ENCODE measurements around the gene JAG1.

JAG1 gene

GRCh38 chr20:10696650-10697049, 22.9 kb upstream of the JAG1 start:
- no peak for DNase-seq

GRCh38 chr20:10689385-10689784, 15.6 kb upstream of the JAG1 start:
- DNase-seq: no peak

DNA sequence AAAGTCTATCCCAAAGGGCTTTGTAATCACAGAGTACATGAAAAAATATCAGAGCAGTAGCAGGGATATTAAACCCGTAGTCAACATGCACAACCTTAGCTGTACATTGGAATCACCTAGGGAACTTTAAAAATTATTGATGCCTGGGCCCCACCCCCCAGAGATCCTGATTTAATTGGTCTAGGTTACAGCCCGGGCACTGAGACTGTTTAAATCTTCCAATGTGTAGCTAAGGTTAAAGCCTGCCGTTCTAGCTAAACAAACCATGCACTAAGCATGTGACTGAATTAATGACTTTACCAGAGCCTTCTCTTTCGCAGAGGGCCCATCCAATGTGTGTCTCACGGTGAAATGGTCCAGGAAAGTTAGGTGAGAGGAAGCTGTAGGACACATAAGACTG, 14.1 kb upstream of the JAG1 start:
- DNase-seq: no peak

DNA sequence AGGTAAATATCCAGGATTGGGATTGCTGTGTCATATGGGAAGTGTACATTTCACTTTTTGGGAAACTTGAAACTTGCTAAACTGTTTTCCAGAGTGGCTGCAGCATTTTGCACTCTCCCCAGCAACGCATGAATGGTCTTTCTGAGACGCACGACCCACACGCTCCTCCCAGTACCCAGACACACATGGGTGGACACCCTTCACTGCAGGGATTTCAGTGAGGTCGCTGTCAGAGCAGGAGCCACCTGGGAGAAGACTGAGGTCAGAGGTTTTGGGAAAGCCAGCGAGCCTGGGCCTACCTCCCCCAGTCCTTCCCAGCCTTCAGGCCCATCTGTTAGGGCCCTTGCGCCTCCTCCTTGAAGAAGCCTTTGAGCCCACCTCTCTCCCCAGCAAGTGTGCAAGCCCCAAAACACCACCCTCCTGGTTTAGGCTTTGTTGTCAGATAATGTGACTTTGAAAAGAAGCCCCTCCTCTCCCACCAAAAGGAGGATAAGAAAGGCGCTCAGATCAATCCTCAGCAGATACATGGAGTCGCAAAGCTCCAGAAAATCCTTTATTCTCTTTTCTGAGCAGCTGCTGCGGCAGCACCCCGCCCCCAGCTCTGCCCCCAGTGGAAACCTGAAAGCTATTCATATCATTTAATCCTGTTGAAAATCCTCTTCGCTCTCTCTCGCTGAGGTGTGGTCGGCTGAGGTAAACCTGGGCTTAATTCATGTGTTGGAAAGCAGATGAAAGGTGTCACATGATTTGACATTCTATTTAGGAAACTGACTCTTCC, 12.7 kb upstream of the JAG1 start:
- no peak for DNase-seq

- no peak for DNase-seq
These were observed 9.7 kb upstream of the JAG1 start for GRCh38 chr20:10683537-10683936.

- no peak for DNase-seq
These were observed 9.1 kb upstream of the JAG1 start for GRCh38 chr20:10682939-10683338.

GRCh38 chr20:10681494-10681893, 7.7 kb upstream of the JAG1 start:
- DNase-seq: no peak

GRCh38 chr20:10680571-10680970, 6.8 kb upstream of the JAG1 start:
- no peak for DNase-seq

DNA sequence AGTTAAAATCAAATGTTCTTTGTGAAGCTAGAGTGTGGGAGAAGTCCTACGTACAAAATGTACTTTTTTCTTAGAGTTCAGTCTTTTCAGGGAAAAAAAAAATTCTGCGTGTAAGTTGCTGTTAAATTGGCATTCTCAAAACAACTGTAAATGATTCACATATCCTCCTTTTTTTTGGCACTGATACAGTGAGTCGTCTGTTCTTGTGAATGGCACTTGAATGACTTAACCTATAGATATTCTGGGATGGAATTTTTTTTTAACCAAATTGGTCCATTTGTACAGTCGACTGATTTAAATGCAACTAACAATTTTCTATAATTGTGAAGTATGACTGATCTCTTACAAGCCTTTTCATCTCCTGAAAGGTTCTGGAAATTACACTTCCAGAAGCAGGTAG, 5.5 kb upstream of the JAG1 start:
- no peak for DNase-seq

GRCh38 chr20:10676518-10676917, 2.7 kb upstream of the JAG1 start:
- DNase-seq: no peak

DNA sequence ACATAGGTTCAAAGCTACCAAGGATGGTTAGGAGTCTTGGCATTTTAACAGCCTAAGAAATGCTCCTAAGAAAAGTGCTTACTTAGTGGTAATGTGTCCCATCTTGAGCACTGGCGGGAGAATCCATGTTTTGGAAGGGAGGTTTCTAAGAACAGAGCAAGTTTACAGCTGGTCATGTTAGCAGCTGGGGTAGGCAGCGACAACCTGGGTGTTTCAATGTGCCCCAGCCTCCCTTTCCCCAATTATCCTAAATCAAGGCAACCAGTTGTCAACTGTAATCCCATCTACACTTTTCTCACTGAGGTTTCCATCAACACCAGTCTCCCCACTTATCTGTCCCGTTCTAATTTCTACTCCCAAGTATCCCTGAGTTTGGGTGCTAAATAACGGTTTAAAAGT, 1.6 kb upstream of the JAG1 start:
- no peak for DNase-seq

- no peak for DNase-seq
These were observed 1.1 kb upstream of the JAG1 start for GRCh38 chr20:10674684-10675449.

DNA sequence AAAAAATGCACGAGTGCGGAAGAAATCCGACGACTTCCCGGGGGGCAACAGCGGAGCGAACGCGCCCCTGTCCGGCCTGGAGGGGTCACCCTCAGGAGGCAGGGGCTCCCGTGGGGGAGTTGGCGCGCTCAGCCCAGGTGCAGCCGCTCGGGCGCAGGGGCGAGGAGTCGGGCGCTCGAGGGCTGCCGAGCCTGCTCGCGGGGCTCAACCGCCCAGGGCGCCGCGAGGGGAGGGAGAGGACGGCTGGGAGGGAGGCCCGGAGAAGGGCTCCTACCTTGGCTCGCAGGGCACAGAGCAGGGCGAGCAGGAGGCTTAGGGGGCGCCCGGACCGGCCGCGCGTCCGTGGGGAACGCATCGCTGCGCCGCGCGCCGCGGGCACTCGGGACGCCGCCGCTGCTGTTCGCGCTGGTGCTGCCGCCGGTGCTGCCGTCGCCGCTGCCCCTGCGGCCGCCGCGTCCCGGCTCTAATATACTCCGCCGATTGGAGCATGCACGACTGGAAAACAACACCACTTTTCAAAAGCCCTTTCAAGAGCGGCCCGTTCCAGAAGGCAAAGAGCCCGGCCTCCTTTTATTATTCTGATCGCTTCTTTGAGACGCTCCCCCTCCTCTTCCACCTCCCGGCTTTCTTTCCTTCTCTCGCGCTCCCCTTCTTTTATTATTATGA, 490 bp downstream of the JAG1 start:
- DNase-seq: no peak

DNA sequence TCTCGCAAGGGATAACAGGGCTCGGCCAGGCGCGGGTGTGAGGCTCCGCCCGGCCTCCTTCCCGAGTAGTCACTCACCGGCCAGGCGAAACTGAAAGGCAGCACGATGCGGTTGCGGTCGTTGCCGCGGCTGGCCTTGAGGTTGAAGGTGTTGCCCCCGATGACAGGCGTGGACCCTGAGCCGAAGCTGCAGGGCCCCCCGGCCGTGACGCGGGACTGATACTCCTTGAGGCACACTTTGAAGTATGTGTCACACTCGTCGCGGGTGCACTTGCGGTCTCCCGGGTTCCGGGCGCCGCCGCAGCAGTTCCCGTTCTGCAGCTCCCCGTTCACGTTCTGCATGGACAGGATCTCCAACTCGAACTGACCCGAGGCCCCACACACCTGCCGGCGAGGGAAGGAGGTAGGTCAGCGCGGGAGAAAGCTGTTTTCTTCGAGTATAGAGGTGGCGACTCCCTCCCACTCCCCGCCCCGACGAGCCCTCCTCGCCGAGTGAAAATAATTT, 1.1 kb downstream of the JAG1 start:
- DNase-seq: no peak

- DNase-seq: no peak
These were observed 1.7 kb downstream of the JAG1 start for GRCh38 chr20:10671919-10672623.

DNA sequence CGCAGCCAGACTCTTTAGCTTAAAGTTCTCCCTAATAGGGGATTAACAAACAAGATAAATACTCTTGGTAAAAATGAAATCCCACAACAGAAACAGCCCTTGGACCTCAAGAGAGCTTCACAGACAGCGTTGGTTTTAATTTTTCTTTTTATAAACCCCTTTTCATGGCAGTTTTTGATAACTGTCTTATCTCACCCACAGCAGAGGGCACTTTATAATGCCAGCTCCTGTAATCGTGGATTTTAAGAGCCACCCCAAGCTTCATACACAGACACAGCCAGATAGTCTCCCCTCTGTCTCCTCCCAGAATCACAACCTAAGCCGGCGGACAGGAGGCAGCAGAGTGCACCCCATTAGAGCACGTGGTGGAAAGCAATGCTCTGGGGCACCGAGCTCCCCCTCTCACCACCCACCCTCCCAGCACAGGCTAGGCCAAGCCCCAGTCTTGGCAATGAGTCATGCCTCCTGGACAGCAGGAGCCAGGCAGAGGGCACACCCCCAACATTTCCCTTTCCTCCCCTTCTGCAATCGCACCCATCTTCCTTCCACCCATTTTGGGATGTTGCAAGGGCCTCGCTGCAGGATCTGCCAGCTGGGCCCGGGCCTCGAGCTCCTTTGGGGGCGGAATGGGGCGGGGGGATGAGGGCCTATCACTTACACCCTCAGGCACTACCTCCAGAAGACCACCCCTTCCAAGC, 2.4 kb downstream of the JAG1 start:
- peak; percentile 75 for DNase-seq

GRCh38 chr20:10670501-10671220, 3.1 kb downstream of the JAG1 start:
- no peak for DNase-seq

- no peak for DNase-seq
These were observed 3.9 kb downstream of the JAG1 start for GRCh38 chr20:10669843-10670446.

GRCh38 chr20:10668677-10669368, 5.0 kb downstream of the JAG1 start:
- no peak for DNase-seq

- no peak for DNase-seq
These were observed 6.1 kb downstream of the JAG1 start for GRCh38 chr20:10667560-10668167.

All from SIG-M5 (cell line).